ENCODE results near the gene ISX. TPM values are rescaled to one million over a fixed set of nuclear protein-coding genes. Genes with fewer than 3 reads are reported as not detected.

Gene ISX
- total RNA-seq, 1 experiment from 2014 or later: not detected

GRCh38 chr22:35020517-35020916 is 45.4 kb upstream of the ISX start:
- Mint-ChIP-seq H3K36me3 (no peaks in the 10 kb centered on the region), H3K27ac (no peak overlapping the region), H3K4me1 (peaks cover 12% of the 10 kb centered on the region), H3K9me3 (no peaks in the 10 kb centered on the region; the same call in 1 of the 2 replicates), H3K4me3 (no peak overlapping the region), H3K27me3 (ENCODE audit: low read depth) (peaks cover 7% of the 10 kb centered on the region)
- ChIA-PET POLR2A (no interaction called here), CTCF (interaction anchor here (0.9 to 1.9 kb wide), 4 partner anchors 9 to 211 kb away, joined by 3 to 7 read pairs (median 3); no protein-coding TSS in a partner anchor)
- no peak for TF ChIP-seq ESRRA (CRISPR knock-in tag; IDR thresholded peaks at IDR 0.05; ENCODE audit: borderline replicate concordance)
- no peak for TF ChIP-seq GTF2I (CRISPR knock-in tag; conservative IDR thresholded peaks at IDR 0.05)
- no peak for TF ChIP-seq MYBL2 (CRISPR knock-in tag; IDR thresholded peaks at IDR 0.05)
- TF ChIP-seq CBFB (CRISPR knock-in tag; IDR thresholded peaks at IDR 0.05; ENCODE audit: low read depth): no peak
- no peak for TF ChIP-seq ATF3 (CRISPR knock-in tag; conservative IDR thresholded peaks at IDR 0.05)
- TF ChIP-seq FOXK1 (CRISPR knock-in tag; IDR thresholded peaks at IDR 0.05): no peak
- no peak for TF ChIP-seq OVOL2 (CRISPR knock-in tag; IDR thresholded peaks at IDR 0.05; ENCODE audit: borderline replicate concordance)
- no peak for TF ChIP-seq CREB1 (CRISPR knock-in tag; IDR thresholded peaks at IDR 0.05)
- no peak for TF ChIP-seq FOXP1 (CRISPR knock-in tag; IDR thresholded peaks at IDR 0.05; ENCODE audit: borderline replicate concordance)
- no peak for TF ChIP-seq PRDM15 (CRISPR knock-in tag; IDR thresholded peaks at IDR 0.05)
- TF ChIP-seq ZNF121 (CRISPR knock-in tag; IDR thresholded peaks at IDR 0.05): no peak
- TF ChIP-seq ZNF425 (CRISPR knock-in tag; conservative IDR thresholded peaks at IDR 0.05): no peak
- TF ChIP-seq ZNF317 (CRISPR knock-in tag; IDR thresholded peaks at IDR 0.05; ENCODE audit: borderline replicate concordance, low read depth): no peak
- TF ChIP-seq ZNF263 (CRISPR knock-in tag; IDR thresholded peaks at IDR 0.05; ENCODE audit: low read depth): no peak
- TF ChIP-seq NFYB (CRISPR knock-in tag; conservative IDR thresholded peaks at IDR 0.05; ENCODE audit: low read depth): no peak
- no peak for TF ChIP-seq JAZF1 (CRISPR knock-in tag; IDR thresholded peaks at IDR 0.05)
- no peak for TF ChIP-seq E2F5 (CRISPR knock-in tag; IDR thresholded peaks at IDR 0.05)
- TF ChIP-seq GABPB1 (CRISPR knock-in tag; IDR thresholded peaks at IDR 0.05): no peak
- no peak for TF ChIP-seq SMAD4 (CRISPR knock-in tag; IDR thresholded peaks at IDR 0.05)
- DNase-seq (ENCODE audit: low spot score) (no peak), ATAC-seq (no peak)

- no peak for DNase-seq (ENCODE audit: low spot score)
- ChIA-PET POLR2A (no interaction called here), CTCF (interaction anchor here (0.9 to 1.9 kb wide), 5 partner anchors 9 to 606 kb away, joined by 3 to 7 read pairs (median 3); no protein-coding TSS in a partner anchor)
- peaks cover 12% of the 10 kb centered on the region for H3K4me1 Mint-ChIP-seq
- H3K36me3 Mint-ChIP-seq: no peaks in the 10 kb centered on the region
- ATAC-seq: no peak
- H3K27me3 Mint-ChIP-seq (ENCODE audit: low read depth): peaks cover 13% of the 10 kb centered on the region
- H3K27ac Mint-ChIP-seq: no peak overlapping the region
- peaks cover under 1% of the 10 kb centered on the region; the same call in 1 of the 2 replicates for H3K9me3 Mint-ChIP-seq
- H3K4me3 Mint-ChIP-seq: no peak overlapping the region
- TF ChIP-seq ZNF425 (CRISPR knock-in tag; conservative IDR thresholded peaks at IDR 0.05): no peak
- TF ChIP-seq ZNF396 (CRISPR knock-in tag; IDR thresholded peaks at IDR 0.05; ENCODE audit: borderline replicate concordance): no peak
- TF ChIP-seq CREB1 (CRISPR knock-in tag; IDR thresholded peaks at IDR 0.05): no peak
- TF ChIP-seq ESRRA (CRISPR knock-in tag; IDR thresholded peaks at IDR 0.05; ENCODE audit: borderline replicate concordance): no peak
- TF ChIP-seq E2F1 (CRISPR knock-in tag; IDR thresholded peaks at IDR 0.05): no peak
- TF ChIP-seq PREB (CRISPR knock-in tag; IDR thresholded peaks at IDR 0.05; ENCODE audit: borderline replicate concordance): no peak
- TF ChIP-seq ZNF121 (CRISPR knock-in tag; IDR thresholded peaks at IDR 0.05): no peak
Observed at GRCh38 chr22:35021161-35021560, 44.8 kb upstream of the ISX start.

All from WTC11 (cell line).